ENCODE results near the gene SLC35E1.
"Not testable (repeated sequence)": the region's sequence is repeated elsewhere in the genome, so short reads cannot be mapped to it uniquely, and the experiment has no call there.

SLC35E1 gene

DNA sequence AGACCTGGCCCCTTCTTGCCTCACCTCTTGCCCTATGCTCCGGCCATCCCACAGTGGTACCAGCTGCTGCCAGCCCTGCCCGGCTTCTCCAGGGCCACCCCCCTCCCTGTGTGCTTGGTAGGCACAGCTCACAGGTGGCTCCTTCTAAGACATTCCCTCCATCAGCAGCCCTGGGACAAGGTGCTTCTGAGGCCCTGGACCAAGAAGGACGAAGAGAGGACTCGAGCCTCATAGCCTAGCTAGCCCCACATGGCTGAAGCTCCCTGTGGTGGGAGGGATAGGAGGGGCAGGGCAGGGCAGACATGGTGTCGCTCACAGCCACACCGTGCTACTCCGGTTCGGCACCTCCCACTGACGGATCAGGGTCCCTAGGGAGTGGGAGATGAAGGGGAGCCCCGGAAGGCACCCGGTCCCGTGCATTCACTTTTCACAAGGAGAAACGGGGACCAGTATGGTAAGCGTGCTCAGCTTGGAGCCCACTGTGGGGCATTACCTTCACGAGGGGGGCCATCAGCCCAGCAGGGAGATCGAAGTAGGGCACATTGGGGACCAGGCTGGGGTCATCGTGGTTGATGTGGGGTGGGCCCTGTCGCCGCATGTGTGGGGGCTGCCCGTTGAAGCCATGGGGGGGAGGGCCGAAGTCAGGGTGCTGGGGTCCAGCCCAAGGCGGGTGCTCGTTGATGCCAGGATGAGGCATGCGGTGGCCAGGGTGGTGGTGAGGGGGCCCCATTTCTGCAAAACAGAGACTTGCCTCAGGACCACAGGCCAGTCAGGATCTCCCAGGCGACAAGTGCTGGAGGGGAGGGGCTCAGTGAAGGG lies 49.4 kb downstream of the SLC35E1 start:
- Mint-ChIP-seq H3K4me1 (ENCODE audit: low read depth) (no peaks in the 10 kb centered on the region), H3K9me3 (no peaks in the 10 kb centered on the region), H3K27me3 (no peaks in the 10 kb centered on the region), H3K4me3 (no peak overlapping the region), H3K27ac (no peak overlapping the region), H3K36me3 (ENCODE audit: low read depth) (peaks cover 100% of the 10 kb centered on the region)
- intact Hi-C loops (cut with micrococcal nuclease), result no loop called here

DNA sequence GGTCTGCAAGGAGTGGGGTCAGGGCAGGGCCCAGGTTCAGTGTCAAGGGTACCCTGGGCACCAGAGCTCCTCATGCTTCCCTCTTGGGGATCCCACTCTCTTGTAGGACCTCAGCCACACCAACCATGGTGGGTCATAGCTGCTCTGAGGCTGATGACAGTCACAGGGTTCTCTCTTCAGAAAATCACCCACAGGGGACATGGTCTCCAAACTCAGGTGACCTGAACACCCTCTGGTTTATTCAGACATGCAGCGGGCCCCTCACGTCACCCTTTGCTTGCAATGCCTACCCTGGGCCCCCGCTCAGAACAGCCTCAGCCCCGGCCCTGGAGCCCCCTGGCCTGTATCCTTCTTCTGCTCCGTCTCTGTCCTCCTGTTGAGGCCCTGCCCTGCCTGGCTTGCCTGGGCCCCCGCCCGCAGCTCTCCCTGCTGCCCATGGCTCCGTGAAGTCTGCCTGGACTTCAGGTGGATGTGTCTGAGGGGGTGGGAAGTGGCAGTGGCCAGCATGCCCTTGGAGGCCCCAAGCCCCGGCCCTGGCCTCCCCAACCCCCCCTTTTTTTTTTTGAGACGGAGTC lies 50.4 kb downstream of the SLC35E1 start:
- Mint-ChIP-seq H3K36me3 (ENCODE audit: low read depth) (peaks cover 100% of the 10 kb centered on the region), H3K27ac (no peak overlapping the region), H3K4me1 (ENCODE audit: low read depth) (no peaks in the 10 kb centered on the region), H3K4me3 (no peak overlapping the region), H3K9me3 (no peaks in the 10 kb centered on the region), H3K27me3 (no peaks in the 10 kb centered on the region)
- intact Hi-C loops (cut with micrococcal nuclease), result no loop called here

DNA sequence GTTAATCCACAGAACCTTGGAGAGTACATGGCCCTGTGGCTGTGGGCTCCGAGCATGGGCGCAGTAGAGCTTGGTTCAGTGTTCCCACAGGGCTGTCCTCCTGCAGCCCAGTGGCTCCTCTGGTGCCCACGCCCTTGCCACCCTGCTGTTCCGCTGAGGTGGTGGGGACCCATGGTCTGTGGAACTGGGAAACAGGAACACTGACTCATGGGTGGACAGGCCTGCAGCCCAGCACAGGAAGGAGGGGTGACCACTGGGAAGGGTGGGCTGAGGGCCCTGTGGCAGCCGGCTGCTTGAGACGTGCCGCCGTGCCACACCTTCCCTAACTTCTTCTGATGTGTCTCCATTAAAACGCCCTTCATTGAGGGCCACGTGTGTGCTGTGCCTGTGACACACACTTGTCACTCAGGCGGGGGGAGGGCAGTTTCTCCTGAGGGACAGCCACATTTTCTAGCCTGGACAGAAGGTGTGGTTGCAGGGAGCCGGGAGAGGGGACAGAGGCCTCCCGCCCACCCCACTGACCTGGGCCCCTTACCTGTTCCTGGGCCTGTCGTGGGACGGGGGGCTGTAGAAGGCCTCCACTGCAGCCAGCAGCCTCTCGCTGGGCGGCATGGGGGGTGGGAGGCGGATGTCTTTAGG lies 51.1 kb downstream of the SLC35E1 start:
- Mint-ChIP-seq H3K27ac (no peak overlapping the region), H3K9me3 (no peaks in the 10 kb centered on the region), H3K4me1 (ENCODE audit: low read depth) (no peaks in the 10 kb centered on the region), H3K36me3 (ENCODE audit: low read depth) (peaks cover 95% of the 10 kb centered on the region), H3K27me3 (no peaks in the 10 kb centered on the region), H3K4me3 (no peak overlapping the region)
- intact Hi-C loops (cut with micrococcal nuclease), result no loop called here

DNA sequence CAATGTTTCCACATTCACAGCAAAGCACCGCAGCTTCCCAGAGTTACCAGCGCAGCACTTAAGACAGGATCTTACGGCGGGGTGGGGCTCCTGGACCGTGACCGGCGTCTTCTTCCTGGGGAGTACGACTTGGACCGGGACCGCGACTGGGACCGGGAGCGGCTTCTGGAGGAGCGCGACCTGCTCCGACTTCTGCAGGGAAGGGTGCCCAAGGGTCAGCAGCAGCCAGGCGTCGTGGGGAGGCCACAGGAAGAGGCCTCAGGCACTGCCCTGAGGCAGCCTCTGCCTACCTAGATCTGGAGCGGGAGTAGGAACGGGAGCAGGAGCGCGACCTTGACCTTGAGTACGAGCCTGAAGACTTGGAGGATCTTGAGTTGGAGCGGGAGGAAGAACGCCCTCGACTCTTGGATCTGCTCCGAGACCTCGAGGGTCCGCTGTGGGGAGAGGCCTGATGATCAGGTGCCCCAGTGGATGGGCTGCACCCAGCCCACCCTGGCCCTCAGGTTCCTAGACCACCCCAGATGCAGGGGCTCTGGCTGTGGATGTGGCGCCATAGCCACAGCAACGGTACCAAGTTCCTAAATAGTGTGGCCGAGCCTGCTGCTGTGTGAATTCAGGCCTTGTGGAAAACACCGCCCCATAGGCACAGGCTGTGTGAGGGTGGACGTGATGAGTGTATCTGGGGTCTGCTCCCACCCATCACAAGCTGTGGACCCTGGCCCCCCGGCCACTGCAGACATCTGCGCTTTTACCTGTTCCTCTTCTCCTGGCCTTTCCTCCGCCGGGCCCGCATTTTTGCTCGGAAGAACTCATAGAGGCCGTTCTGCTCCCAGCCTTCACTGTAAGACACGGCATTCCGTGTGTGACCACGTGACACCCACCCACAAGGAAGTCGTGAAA lies 51.9 kb downstream of the SLC35E1 start:
- Mint-ChIP-seq H3K9me3 (no peaks in the 10 kb centered on the region), H3K4me1 (ENCODE audit: low read depth) (no peaks in the 10 kb centered on the region), H3K4me3 (no peak overlapping the region), H3K36me3 (ENCODE audit: low read depth) (peaks cover 88% of the 10 kb centered on the region), H3K27me3 (no peaks in the 10 kb centered on the region), H3K27ac (no peak overlapping the region)
- intact Hi-C loops (cut with micrococcal nuclease), result no loop called here

- no peak overlapping the region for H3K27ac Mint-ChIP-seq
- no peaks in the 10 kb centered on the region for H3K4me1 Mint-ChIP-seq (ENCODE audit: low read depth)
- intact Hi-C loops (cut with micrococcal nuclease), result no loop called here
- peaks cover 77% of the 10 kb centered on the region for H3K36me3 Mint-ChIP-seq (ENCODE audit: low read depth)
- H3K27me3 Mint-ChIP-seq, result no peaks in the 10 kb centered on the region
- no peak overlapping the region for H3K4me3 Mint-ChIP-seq
- H3K9me3 Mint-ChIP-seq, result no peaks in the 10 kb centered on the region
Measured at GRCh38 chr19:16519230-16519687, 53.0 kb downstream of the SLC35E1 start.

- intact Hi-C loops (cut with micrococcal nuclease), result no loop called here
- Mint-ChIP-seq H3K27me3 (no peaks in the 10 kb centered on the region), H3K9me3 (no peaks in the 10 kb centered on the region), H3K4me3 (no peak overlapping the region), H3K27ac (no peak overlapping the region), H3K36me3 (ENCODE audit: low read depth) (peaks cover 71% of the 10 kb centered on the region), H3K4me1 (ENCODE audit: low read depth) (no peaks in the 10 kb centered on the region)
Measured at GRCh38 chr19:16518483-16519229, 53.6 kb downstream of the SLC35E1 start.

GRCh38 chr19:16518061-16518460 lies 54.2 kb downstream of the SLC35E1 start:
- intact Hi-C loops (cut with micrococcal nuclease), result no loop called here
- Mint-ChIP-seq H3K4me1 (ENCODE audit: low read depth) (no peaks in the 10 kb centered on the region), H3K27ac (no peak overlapping the region), H3K36me3 (ENCODE audit: low read depth) (peaks cover 65% of the 10 kb centered on the region), H3K27me3 (no peaks in the 10 kb centered on the region), H3K4me3 (no peak overlapping the region), H3K9me3 (no peaks in the 10 kb centered on the region)

- H3K27ac Mint-ChIP-seq, result no peak overlapping the region
- H3K36me3 Mint-ChIP-seq (ENCODE audit: low read depth), result peaks cover 64% of the 10 kb centered on the region
- no peaks in the 10 kb centered on the region for H3K27me3 Mint-ChIP-seq
- intact Hi-C loops (cut with micrococcal nuclease), result no loop called here
- H3K4me3 Mint-ChIP-seq, result no peak overlapping the region
- H3K4me1 Mint-ChIP-seq (ENCODE audit: low read depth), result no peaks in the 10 kb centered on the region
- no peaks in the 10 kb centered on the region for H3K9me3 Mint-ChIP-seq
Measured at GRCh38 chr19:16516923-16517610, 55.1 kb downstream of the SLC35E1 start.

DNA sequence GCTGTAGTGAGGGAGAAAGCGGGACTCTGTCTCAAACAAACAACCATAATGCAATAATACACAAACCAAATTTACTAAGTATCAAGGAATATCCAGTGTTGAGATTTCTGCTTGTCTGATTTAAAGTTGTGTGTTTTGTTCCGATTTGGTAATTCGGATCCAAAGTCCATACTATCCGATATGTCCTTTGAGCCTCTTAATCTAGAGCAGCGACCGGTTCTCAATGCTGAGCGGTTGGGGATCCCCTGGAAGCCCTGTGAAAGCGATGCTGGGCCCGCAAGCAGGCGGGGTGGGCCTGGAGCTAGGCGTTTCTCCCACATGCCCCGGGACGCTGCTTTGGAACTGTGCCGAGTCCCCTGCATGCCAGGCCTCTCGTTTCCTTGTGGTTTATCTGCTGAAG lies 55.8 kb downstream of the SLC35E1 start:
- H3K4me3 Mint-ChIP-seq, result no peak overlapping the region
- intact Hi-C loops (cut with micrococcal nuclease), result no loop called here
- H3K36me3 Mint-ChIP-seq (ENCODE audit: low read depth), result peaks cover 60% of the 10 kb centered on the region
- no peaks in the 10 kb centered on the region for H3K9me3 Mint-ChIP-seq
- H3K27me3 Mint-ChIP-seq, result no peaks in the 10 kb centered on the region
- H3K27ac Mint-ChIP-seq, result no peak overlapping the region
- no peaks in the 10 kb centered on the region for H3K4me1 Mint-ChIP-seq (ENCODE audit: low read depth)

DNA sequence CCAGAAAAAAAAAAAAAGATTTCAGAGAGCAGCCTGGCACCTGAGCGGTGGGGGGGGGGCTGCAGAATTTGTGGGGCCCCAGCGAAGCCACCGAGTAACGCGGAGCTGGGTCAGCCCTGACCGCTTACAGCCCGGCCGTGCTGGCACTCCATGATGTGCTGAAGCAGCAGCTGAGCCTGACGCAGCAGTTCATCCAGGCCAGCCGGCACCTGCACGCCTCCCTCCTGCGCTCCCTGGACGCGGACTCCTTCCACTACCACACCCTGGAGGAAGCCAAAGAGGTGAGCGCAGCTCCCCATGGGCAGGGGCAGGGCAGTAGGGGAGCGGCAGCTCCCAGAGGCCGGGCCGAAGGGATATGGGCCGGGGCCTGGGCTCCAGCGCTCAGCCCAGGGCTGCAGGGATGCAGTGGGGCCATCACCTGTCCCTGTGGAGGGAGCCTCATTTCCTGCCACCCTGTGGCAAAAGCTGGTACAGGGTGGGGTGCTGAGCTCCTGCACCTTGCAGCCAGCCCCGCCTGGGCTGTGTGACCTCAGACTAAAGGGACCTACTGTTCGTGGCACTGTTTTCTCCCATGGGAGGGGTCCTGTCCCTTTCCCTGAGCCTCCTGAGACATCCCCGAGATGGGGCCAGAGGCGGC lies 57.7 kb downstream of the SLC35E1 start:
- intact Hi-C loops (cut with micrococcal nuclease), result no loop called here
- Mint-ChIP-seq H3K27ac (no peak overlapping the region), H3K4me1 (ENCODE audit: low read depth) (no peaks in the 10 kb centered on the region), H3K27me3 (no peaks in the 10 kb centered on the region), H3K4me3 (no peak overlapping the region), H3K36me3 (ENCODE audit: low read depth) (peaks cover 50% of the 10 kb centered on the region), H3K9me3 (no peaks in the 10 kb centered on the region)

DNA sequence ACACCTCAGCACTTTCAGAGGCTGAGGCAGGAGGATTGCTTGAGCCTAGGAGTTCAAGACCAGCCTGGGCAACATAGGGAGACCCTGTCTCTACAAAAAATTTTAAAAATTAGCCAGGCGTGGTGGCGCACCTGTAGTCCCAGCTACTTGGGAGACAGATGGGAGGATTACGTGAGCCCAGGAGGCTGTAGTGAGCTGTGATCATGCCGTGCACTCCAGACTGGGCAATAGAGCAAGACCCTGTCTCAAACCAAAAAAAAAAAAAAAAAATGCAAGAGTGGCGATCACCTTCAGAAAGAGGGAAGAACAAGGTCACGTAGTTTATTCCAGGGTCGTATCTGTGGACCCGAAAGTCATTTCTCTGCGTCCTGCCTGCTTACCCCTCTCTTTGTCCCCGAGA lies 59.6 kb downstream of the SLC35E1 start:
- H3K9me3 Mint-ChIP-seq; H3K27me3 Mint-ChIP-seq; H3K27ac Mint-ChIP-seq; H3K4me3 Mint-ChIP-seq; H3K4me1 Mint-ChIP-seq (ENCODE audit: low read depth); intact Hi-C loops (cut with micrococcal nuclease): not testable (repeated sequence)
- peaks cover 36% of the 10 kb centered on the region for H3K36me3 Mint-ChIP-seq (ENCODE audit: low read depth)

DNA sequence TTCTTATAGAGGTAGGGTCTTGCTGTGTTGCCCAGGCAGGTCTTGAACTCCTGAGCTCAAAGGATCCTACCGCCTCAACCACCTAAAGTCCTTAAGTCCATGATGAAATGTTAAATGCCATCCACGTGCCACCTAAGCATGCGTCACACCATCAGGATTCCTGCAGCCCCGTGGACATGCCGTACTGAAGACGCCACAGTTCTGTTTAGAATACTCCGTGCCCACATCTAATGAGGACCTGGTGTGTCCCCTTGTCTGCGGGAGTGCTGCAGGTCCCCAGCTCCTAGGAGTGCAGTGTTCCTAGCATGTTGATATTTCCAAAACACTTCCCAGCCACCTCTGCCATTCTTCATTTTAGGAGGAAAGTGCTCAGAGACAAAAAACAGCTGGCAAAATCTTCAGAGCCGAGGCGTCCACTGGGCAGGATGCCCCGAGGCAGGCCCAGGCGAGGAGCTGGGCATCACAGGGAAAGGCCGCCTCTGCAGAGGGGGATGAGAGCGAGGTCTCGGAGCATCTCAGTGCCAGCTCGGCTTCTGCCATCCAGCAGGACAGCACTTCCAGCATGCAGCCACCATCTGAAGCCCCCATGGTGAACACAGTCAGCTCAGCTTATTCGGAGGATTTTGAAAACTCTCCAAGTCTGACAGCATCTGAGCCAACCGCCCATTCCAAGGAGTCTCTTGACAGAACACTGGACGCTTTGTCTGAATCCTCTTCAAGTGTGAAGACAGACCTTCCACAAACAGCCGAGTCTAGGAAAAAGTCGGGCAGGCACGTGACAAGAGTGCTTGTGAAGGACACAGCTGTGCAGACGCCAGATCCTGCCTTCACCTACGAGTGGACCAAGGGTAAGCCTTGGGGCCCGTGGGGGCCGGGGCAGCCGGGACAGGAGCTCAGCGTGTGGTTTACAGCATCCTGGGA lies 62.8 kb downstream of the SLC35E1 start:
- H3K27ac Mint-ChIP-seq, result no peak overlapping the region

More for the DNA sequence above, 62.8 kb downstream of the SLC35E1 start:
- Mint-ChIP-seq H3K27me3 (no peaks in the 10 kb centered on the region), H3K4me1 (ENCODE audit: low read depth) (no peaks in the 10 kb centered on the region), H3K4me3 (no peak overlapping the region), H3K9me3 (no peaks in the 10 kb centered on the region), H3K36me3 (ENCODE audit: low read depth) (peaks cover 29% of the 10 kb centered on the region)
- intact Hi-C loops (cut with micrococcal nuclease), result no loop called here

Data from dendritic cell treated with granulocyte-macrophage colony-stimulating factor and Interleukin-4, amounts not matched to agents 40 ng/mL and 50 ng/mL, for 4 days (primary cell).